ENCODE results near the gene MRGPRE.
"Not testable (repeated sequence)": the region's sequence is repeated elsewhere in the genome, so short reads cannot be mapped to it uniquely, and the experiment has no call there.

MRGPRE gene, protein sequence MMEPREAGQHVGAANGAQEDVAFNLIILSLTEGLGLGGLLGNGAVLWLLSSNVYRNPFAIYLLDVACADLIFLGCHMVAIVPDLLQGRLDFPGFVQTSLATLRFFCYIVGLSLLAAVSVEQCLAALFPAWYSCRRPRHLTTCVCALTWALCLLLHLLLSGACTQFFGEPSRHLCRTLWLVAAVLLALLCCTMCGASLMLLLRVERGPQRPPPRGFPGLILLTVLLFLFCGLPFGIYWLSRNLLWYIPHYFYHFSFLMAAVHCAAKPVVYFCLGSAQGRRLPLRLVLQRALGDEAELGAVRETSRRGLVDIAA

DNA sequence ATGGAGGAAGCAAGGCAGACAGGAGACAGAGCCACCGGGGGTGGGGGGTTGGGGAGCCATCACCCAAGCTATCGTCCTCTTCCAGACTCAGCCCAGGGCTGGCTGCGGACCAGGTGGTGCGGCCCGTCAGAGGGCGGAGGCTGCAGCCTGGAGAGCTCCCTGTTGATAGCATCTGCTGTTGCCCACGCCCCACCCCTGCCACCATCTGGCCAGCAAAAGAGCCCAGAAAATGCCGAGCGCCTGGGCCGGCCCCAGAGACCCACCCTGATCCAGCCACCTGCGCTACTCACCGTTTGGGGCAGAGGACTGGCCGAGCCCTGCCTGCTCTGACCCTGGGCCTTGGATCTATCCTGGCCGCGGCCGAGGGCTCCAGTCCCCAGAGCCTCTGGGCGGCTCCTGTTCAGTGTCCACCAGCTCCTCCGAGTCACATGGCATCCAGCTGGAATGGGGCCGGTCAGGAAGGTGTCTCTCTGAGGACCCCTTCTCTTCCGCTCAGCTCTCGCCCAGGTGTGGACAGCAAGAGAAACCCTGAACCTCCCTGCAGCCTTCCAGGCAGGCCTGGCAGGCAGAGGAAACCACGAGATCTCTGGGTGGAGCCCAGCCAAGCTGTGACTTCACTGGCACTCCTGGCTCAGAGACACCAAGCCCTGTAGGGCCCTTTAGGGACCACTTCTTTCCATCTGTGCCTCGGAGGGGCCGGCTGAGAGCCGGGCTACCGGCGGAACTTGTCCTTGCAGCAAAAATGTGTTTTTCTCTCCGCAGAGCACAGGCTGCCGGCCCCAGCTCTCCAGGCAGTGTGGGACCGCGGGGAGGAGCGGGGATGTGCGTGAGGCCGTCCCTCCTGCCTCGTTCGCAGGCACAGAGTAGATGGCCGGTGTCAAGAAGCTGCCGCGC is at the start of gene MRGPRE:
TSS of gene MRGPRE (minus strand) at position 567 of the 894 bp plus-strand sequence. CDS start 3,618 bp downstream, outside the sequence.
- H3K27me3 Mint-ChIP-seq, result no peaks in the 10 kb centered on the region
- H3K9me3 Mint-ChIP-seq, result no peaks in the 10 kb centered on the region
- no peaks in the 10 kb centered on the region for H3K36me3 Mint-ChIP-seq
- no peak within 1 kb of the TSS for H3K4me3 Mint-ChIP-seq
- no peaks in the 10 kb centered on the region for H3K4me1 Mint-ChIP-seq
- no peak within 1 kb of the TSS for H3K27ac Mint-ChIP-seq

DNA sequence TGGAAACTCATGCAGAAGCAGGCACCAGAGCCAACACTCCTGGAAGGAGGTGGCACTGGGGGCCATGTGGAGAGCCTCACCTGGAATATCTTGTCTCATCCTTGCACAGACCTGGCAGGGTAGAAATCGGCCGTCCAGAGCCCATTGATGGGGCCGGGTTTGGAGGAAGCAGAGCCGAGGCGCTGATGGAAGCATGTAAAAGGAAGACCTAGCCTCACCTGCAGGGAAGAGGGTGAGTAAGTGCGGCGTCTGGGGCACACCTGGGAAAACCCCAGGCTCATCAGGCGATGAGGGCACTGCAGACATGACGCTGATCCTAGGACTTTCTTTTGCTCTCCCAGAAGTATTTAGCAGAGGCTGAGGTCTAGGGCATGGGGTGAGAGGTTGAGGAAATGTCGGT is 48.9 kb upstream of the MRGPRE start:
- H3K36me3 Mint-ChIP-seq, H3K27ac Mint-ChIP-seq, H3K27me3 Mint-ChIP-seq, H3K4me3 Mint-ChIP-seq, H3K9me3 Mint-ChIP-seq, H3K4me1 Mint-ChIP-seq: not testable (repeated sequence)

DNA sequence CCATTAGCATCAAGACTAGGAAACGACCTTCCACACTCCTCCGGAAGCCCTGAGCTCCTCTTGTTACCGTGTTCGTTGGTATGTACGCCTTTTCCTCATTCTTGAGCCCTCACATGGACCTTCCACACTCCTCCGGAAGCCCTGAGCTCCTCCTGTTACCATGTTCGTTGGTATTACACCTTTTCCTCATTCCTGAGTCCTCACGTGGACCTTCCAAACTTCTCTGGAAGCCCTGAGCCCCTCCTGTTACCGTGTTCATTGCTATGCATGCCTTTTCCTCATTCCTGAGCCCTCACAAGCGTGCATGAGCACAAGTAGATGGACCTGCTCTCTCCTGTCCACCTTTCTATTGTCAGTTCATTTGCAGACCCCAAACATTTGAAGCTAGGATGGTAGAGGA is 48.4 kb upstream of the MRGPRE start:
- H3K27me3 Mint-ChIP-seq, result not testable (repeated sequence)

DNA sequence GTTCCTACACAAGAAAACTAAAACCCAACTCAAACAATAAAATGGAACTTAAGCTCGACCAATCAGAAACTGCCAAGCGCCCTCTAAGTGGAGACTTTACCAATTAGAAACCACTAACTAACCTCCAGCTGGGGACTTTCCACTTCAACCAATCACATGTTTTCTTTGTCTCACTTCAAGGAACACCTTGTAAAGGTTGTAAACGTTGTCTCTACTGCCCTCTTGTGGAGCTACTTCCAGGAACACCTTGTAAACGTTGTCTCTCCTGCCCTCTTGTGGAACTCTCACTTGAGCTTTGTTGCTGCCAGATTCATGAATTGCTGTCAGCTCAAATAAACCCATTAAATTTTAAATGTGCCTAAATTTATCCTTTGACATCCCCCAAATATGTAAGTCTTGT is 46.7 kb upstream of the MRGPRE start:
- H3K36me3 Mint-ChIP-seq, H3K4me1 Mint-ChIP-seq, H3K9me3 Mint-ChIP-seq: not testable (repeated sequence)

More for the DNA sequence above, 48.4 kb upstream of the MRGPRE start:
- H3K9me3 Mint-ChIP-seq, H3K4me1 Mint-ChIP-seq, H3K36me3 Mint-ChIP-seq, H3K4me3 Mint-ChIP-seq, H3K27ac Mint-ChIP-seq: not testable (repeated sequence)

DNA sequence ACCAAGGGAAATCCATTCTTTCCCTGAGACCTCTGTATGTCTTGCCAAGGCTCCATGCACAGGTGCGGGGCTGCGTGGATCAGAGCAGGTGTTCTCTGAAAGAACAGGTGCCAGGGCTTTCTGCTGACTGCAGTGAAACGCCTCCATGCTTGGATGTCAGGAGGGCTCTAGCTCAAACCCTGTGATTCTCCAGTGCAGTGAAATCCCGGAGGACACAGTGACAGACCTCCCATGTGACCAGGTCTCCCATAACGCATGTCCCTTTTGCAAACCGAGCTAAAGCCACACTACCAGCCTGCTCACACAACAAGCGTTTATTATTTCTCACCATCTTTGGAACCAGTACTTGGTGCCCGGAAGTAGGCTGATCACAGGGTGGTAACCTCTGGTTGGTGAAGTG is 41.4 kb upstream of the MRGPRE start:
- not testable (repeated sequence) for H3K4me1 Mint-ChIP-seq, H3K4me3 Mint-ChIP-seq, H3K36me3 Mint-ChIP-seq, H3K27me3 Mint-ChIP-seq, H3K9me3 Mint-ChIP-seq, H3K27ac Mint-ChIP-seq

More for the DNA sequence above, 46.7 kb upstream of the MRGPRE start:
- not testable (repeated sequence) for H3K27ac Mint-ChIP-seq, H3K27me3 Mint-ChIP-seq, H3K4me3 Mint-ChIP-seq

DNA sequence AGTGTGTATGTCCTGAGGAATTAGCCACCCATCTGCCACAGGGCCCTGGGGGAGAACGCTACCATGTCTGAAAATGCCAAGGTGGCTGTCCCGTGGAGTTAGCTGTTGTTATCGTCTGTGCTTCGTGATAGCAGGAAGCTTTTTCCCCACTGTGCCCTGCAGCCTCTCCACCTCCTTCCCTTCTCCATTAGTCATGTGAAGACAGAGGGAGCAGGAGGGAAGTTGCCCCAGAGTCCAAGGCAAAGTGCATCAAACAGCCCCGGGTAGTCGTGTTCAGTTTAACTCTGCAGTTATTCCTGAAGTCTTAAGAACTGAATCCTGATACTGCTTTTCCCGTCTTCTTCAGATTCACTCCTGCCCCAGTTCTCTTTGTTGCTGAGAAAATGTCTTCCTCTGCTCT is 30.3 kb upstream of the MRGPRE start:
- H3K27ac Mint-ChIP-seq, H3K4me1 Mint-ChIP-seq, H3K27me3 Mint-ChIP-seq, H3K36me3 Mint-ChIP-seq, H3K9me3 Mint-ChIP-seq, H3K4me3 Mint-ChIP-seq: not testable (repeated sequence)

DNA sequence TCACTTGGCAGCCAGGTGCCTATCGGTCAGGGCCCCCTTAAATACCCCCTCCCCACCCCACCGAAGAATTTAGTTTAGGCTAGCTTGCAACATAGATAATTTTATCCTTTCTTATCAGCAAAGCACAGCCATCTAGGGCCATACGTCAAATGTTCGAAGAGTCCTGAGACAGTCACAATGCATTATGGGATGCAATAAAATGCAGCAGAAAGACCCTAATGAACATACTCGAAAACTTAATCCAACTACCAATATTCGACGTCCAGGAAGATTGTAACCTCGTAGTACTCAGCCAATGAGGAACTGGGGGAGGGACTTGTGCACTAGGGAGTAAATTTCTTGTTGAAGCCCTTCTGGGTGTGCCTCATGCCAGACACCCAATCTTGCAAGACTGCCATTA is 29.6 kb upstream of the MRGPRE start:
- not testable (repeated sequence) for H3K9me3 Mint-ChIP-seq, H3K4me1 Mint-ChIP-seq, H3K4me3 Mint-ChIP-seq, H3K36me3 Mint-ChIP-seq, H3K27ac Mint-ChIP-seq, H3K27me3 Mint-ChIP-seq

DNA sequence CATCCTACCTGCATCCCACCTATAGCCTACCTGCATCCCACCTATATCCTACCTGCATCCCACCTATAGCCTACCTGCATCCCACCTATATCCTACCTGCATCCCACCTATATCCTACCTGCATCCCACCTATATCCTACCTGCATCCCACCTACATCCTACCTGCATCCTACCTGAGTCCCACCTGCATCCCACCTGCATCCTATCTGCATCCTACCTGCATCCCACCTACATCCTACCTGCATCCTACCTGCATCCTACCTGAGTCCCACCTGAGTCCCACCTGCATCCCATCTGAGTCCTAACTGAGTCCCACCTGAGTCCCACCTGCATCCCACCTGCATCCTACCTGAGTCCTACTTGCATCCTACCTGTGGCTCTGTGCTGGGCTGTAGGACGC is 25.3 kb upstream of the MRGPRE start:
- not testable (repeated sequence) for H3K4me1 Mint-ChIP-seq, H3K9me3 Mint-ChIP-seq, H3K4me3 Mint-ChIP-seq, H3K27ac Mint-ChIP-seq, H3K36me3 Mint-ChIP-seq, H3K27me3 Mint-ChIP-seq

DNA sequence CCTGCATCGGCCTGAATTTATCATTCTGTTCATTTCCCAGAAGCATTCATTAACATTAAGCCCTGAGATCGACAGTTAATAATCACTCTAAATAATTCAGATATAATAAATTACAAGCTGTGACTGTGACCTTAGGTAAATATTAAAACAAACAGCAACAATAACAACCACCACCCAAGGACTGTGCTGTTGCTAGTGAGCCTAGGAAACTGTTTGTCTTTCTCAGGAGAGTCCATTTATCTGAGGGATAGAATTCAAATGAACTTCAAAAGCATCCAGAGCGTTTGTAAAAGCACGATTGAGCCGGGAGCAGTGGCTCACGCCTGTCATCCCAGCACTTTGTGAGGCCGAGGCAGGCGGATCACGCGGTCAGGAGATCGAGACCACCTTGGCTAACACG is 23.0 kb upstream of the MRGPRE start:
- H3K27ac Mint-ChIP-seq, H3K27me3 Mint-ChIP-seq, H3K4me1 Mint-ChIP-seq, H3K9me3 Mint-ChIP-seq, H3K36me3 Mint-ChIP-seq, H3K4me3 Mint-ChIP-seq: not testable (repeated sequence)

DNA sequence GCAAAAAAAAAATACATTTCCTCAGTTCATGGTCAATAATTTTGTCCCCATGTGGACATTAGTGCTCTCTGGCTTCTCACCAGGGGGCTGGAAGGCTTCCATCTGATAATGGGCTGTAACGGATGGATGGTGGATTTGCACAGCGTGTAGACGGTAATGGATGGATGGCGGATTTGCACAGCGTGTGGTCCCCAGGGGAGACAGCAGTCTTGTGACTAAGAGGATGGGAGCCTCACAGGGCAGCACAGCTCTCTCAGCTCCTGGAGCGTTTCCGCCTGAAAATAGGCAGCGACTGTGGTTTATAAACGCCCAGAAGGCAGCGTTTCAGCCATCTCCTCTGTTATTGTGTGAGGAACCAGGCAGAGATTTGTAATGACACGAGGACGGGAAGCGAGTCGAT is 22.6 kb upstream of the MRGPRE start:
- H3K27me3 Mint-ChIP-seq, H3K27ac Mint-ChIP-seq, H3K36me3 Mint-ChIP-seq: not testable (repeated sequence)

DNA sequence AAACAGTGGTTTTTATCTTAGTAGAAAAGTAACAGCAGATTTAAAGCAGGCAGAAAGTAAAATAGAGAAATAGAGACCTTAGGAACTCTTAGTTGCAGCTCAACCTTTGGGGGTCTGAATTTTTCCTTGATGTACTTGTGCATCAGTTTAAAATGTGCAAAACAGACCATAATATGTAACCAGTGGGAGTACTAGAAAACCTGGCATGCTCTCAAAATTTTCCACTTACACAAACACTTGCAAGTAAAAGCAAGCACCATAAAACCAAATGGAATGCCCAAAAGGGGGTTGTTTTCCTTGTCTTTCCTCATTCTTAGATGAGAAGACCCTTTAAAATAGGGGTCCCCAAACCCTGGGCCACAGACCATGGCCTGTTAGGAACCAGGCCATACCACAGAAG is 12.9 kb upstream of the MRGPRE start:
- Mint-ChIP-seq H3K27ac (no peak overlapping the region), H3K36me3 (no peaks in the 10 kb centered on the region), H3K4me3 (no peak overlapping the region), H3K27me3 (peaks cover 8% of the 10 kb centered on the region), H3K4me1 (no peaks in the 10 kb centered on the region), H3K9me3 (no peaks in the 10 kb centered on the region)

More for the DNA sequence above, 22.6 kb upstream of the MRGPRE start:
- H3K4me3 Mint-ChIP-seq, H3K4me1 Mint-ChIP-seq, H3K9me3 Mint-ChIP-seq: not testable (repeated sequence)

DNA sequence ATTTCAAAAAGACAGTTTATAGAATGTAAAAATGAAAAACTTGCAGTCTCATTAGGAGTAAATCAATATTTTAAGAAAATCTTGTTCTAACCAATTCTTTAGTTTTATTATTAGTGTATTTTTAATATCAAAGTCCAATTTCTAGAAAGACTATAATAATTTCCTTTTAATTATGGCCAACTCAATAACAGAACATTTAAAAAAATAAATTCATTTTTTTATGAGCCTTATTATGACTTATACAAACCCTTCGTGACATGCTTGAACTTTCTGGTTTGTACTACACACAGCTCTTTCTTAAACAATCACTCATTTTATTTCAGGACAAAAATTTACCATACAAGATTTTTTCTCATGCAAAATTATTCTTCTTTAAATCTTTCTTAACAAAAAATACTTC is 11.7 kb upstream of the MRGPRE start:
- Mint-ChIP-seq H3K9me3 (no peaks in the 10 kb centered on the region), H3K27ac (no peak overlapping the region), H3K27me3 (peaks cover 8% of the 10 kb centered on the region), H3K4me3 (no peak overlapping the region), H3K36me3 (no peaks in the 10 kb centered on the region), H3K4me1 (no peaks in the 10 kb centered on the region)

DNA sequence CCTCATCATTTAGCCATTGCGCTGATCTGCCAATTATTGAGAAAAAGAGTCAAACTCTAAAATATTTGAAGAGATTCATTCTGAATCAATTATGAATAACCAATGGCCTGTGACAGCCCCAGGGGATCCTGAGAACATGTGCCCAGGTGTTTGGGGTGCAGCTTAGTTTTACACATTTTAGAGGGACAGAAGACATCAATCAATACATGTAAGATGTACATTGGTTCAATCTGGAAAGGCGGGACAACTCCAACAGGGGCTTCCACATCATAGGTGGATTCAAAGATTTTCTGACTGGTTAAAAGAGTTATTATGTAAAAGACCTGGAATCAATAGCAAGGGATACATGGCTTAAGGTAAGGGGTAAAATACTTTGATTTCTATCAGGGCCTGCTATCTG is 4.9 kb upstream of the MRGPRE start:
- Mint-ChIP-seq H3K9me3 (no peaks in the 10 kb centered on the region), H3K27me3 (no peaks in the 10 kb centered on the region), H3K4me3 (no peak overlapping the region), H3K27ac (no peak overlapping the region), H3K4me1 (no peaks in the 10 kb centered on the region), H3K36me3 (no peaks in the 10 kb centered on the region)

DNA sequence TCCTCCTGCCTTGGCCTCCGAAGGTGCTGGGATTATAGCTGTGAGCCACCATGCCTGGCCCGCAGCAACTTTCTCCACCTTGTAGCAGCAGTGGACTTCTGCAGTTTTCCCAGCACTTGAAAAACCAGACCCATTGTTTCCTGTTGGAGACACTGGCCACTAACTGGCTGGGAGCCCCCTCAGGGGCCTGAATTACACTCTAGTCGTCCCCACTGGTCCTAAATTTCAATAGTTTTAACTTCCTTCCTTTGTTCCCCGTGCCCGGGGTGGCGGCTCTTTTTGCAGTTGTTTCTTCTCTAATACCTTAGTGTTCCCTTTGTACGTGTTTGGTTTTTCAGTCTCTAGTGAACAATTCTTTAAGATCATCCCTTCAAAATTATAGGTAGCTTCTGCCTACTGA is 2.6 kb upstream of the MRGPRE start:
- no peaks in the 10 kb centered on the region for H3K36me3 Mint-ChIP-seq
- no peak overlapping the region for H3K4me3 Mint-ChIP-seq
- no peaks in the 10 kb centered on the region for H3K4me1 Mint-ChIP-seq
- H3K9me3 Mint-ChIP-seq, result no peaks in the 10 kb centered on the region
- no peaks in the 10 kb centered on the region for H3K27me3 Mint-ChIP-seq
- H3K27ac Mint-ChIP-seq, result no peak overlapping the region

DNA sequence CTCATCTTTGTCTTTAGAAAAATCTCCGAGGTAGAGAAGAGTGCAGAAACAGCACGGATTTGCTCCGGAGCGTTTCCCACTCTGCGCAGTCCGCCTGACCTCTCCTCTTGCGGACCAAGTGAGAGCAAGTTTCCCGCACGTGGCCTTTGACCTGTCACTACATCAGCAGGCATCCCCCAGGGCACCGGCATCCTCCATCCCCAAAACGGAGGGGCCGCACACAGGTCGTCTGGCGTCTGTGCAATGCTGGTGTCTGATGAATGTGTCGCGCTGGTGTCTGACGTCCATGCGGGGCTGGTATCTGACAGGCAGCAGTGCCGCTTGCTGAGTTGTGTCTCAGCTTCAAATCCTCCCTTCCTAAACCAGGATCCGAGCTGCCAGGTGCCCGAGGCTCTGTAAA is 739 bp upstream of the MRGPRE start:
- Mint-ChIP-seq H3K27ac (no peak overlapping the region), H3K4me1 (no peaks in the 10 kb centered on the region), H3K9me3 (no peaks in the 10 kb centered on the region), H3K4me3 (no peak overlapping the region), H3K27me3 (no peaks in the 10 kb centered on the region), H3K36me3 (no peaks in the 10 kb centered on the region)

DNA sequence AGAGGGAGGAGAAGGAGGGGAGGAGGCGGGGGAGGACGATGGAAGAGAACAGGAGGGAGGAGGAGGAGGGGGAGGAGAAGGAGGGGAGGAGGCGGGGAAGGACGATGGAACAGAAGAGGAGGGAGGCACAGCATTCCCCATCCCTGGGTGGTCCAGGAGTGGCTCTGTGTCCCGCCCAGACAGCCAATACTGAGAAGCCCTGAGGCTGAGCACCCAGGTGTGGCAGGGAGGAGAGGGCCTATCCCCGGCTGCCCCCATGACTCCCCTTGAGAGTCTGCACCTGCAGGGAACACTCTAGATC is 717 bp downstream of the MRGPRE start:
- no peak overlapping the region for H3K27ac Mint-ChIP-seq
- H3K9me3 Mint-ChIP-seq, result no peaks in the 10 kb centered on the region
- no peak overlapping the region for H3K4me3 Mint-ChIP-seq
- H3K36me3 Mint-ChIP-seq, result no peaks in the 10 kb centered on the region
- H3K4me1 Mint-ChIP-seq, result no peaks in the 10 kb centered on the region
- H3K27me3 Mint-ChIP-seq, result no peaks in the 10 kb centered on the region

All from activated naive CD4-positive, alpha-beta T cell treated with anti-CD3 and anti-CD28 coated beads, Interleukin-2, amount 50 U/mL, for 24 hours (primary cell).